Stimulated activated CD8-positive, alpha-beta memory T cell treated with anti-CD3 and anti-CD28 coated beads, Interleukin-4, amount 100 ng/mL, for 1 hour (primary cell): ENCODE measurements around the gene RPL13.
A peak's percentile ranks its signal among the peaks of the same experiment; 100 is the strongest.

Experiments
- DNase-seq, 2 donors: peaks; one replicate each; pipeline ENCODE4 v3.0.0-alpha.2; 2020; ENCODE audit warnings: low read depth in 2 of 2, low spot score in 1 of 2

The RPL13 gene

DNA sequence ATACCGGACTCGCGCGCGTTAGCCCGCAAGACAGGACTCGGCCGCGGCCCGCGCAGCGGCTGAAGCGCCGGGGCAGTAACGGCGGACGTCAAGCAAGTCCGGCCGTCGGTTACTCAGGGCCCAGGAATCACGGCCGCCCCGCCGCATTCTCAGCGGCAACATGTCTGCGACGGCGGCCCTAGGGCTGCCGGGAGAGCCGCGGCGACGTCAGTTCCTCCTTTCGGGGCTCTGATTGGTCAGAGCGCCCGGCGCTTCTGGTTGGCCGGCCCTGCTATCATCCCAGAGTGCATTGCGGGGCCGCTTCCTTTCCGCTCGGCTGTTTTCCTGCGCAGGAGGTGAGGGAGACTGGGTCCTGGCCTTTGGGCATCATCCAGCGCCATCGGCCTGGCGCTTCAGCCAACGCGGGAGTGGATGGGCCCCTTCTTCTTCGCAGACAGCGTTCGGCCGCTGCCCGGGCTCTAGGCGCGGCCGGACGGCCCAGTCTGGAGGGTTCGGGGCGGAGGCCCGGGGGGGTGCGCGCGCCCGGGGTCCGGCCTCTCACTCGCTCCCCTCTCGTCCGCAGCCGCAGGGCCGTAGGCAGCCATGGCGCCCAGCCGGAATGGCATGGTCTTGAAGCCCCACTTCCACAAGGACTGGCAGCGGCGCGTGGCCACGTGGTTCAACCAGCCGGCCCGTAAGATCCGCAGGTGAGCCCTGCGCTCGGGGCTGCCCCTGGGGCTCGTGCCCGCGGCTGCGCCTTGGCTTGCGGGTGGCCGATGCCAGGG is at the start of gene RPL13:
TSS of gene RPL13 (plus strand) at position 305 of the 764 bp plus-strand sequence. CDS start at position 583, 278 bp downstream.
- DNase-seq = peak; percentile 83 to 86

DNA sequence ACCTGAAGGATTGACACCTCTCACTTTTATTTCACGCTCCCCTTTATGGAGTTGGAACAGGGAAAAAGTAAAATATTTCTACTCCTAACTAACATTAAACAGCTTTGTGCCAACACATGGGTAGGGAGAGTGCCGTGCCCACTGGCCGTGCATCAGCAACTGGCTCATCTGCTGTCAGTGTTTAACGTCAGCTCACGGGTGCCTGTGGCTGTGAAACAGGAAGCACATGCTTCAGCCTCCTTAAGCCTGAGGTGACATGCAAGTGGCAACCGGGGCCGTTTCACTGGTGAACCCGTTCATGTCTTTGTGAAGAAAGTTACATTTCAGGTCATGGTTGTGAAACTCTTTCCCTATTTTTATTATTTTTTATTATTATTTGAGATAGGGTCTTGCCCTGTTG is 49.1 kb upstream of the RPL13 start:
- no peak for DNase-seq

DNA sequence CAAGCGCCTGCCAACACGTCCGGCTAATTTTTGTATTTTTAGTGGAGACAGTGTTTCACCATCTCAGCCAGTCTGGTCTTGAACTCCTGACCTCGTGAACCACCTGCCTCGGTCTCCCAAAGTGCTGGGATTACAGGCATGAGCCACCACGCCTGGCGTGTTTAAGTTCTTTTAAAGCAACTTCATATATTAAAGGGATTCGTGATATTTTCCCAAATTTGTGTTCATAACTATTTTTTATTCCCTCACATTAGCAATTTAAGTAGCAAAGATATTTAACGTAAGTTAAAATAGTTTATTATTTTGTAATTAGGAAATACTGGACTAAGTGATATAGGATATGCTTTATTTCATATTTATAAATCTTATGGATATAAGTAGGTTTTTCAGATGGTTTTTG is 48.0 kb upstream of the RPL13 start:
- DNase-seq = no peak

DNA sequence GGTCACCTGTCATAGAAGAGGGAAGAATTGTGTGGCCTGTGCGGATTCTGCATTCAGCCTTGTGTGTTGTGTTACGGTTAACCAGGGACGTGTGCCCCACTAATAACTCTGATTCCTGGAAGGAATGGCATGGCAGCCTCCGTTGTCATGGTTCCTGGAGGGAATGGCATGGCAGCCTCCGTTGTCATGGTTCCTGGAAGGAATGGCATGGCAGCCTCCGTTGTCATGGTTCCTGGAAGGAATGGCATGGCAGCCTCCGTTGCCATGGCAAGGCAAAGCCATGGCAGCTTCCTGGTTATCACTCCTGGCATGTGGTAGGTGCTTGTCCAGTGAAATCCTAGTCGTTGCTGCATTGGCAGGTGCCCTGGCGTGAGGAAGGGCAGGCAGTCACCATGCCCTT is 43.4 kb upstream of the RPL13 start:
- DNase-seq = no peak

DNA sequence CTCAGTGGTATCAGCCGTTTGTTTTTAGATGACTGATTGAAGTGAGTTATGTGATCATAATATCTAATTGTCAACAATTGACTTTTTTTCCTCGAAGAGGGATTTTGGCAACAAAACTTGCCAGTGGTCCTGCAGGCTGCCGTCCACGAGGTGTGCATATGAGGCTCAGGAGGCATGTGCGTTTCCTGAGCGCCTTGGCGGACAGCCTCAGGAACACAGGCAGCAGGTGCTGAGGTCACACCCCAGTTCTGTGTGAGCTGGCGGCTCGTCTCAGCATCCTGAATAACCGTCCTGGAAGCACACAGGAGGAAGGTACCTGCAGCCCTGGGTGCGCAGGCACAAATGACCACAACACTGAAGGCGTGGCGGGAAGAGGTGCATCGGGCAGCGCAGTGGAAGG is 40.6 kb upstream of the RPL13 start:
- DNase-seq = no peak

DNA sequence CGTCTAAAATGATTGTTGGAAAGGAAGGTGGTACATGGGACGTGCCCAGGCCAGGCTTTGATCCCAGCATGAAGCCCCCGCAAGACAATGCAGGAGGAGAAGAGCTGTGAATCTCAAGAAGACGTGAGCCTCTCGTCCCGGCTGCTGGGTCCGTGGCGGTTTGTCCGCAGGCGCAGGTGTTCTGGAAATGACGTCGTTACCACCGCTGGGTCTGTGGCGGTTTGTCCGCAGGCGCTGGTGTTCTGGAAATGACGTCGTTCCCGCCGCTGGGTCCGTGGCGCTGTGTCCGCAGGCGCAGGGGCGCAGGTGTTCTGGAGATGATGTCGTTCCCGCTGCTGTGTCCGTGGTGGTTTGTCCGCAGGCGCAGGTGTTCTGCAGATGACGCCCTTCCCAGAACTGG is 38.2 kb upstream of the RPL13 start:
- DNase-seq = no peak

DNA sequence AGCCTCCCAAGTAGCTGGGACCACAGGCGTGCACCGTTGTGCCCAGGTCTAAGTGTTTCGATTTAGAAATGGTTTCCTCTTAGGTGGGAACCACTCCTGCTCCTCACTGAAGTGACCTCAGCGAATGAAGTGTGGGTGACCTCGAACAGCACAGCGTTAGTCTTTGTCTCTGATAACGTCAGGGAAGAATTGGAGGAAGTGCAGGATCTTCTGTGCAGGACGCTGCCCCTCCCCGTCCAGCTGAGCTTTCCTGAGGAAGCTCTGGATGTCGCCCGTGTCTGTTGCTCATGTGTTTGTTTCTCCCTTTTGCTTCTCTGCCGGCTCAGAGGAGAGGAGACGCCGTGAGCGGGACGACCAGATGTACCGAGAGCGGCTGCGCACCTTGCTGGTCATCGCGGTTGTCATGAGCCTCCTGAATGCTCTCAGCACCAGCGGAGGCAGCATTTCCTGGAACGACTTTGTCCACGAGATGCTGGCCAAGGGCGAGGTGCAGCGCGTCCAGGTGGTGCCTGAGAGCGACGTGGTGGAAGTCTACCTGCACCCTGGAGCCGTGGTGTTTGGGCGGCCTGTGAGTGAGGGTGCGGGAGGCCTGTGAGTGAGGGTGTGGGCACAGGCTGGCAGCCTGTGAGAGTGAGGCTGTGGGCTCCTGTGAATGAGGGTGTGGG is 36.7 kb upstream of the RPL13 start:
- no peak for DNase-seq

DNA sequence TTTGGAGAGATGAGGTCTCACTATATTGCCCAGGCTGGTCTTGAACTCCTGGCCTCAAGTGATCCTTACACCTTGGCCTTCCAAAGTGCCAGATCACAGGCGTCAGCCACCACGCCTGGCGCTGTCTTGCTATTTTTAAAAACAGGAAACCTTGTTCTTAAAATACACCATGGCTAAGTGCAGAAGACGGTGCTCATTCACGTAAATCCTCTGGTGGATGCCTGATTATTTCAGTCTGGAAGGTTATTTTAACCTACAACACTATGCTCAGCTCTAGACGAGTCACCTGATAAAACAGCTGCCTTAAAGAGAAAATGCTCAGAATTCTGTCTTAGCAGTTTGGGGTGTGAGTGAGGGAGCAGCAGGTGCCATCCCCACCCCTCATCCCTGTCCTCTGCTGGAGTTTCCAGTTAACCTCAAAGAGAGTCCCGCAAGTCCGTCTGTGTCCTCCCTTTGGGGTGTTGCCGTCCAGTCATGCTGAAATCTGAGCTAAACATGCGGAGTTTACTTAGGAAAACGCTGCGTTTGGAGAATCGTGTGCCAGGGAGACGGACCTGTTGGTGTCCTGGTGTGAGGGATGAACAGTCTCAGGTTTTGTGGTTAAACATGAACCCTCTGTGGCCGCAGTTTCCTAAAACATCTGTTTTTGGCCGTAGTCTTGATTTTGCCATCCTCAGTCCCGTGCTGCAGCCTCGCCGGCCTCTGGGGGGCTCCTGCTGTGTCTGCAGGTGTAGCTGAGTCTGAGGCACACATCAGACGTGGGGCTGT is 35.2 kb upstream of the RPL13 start:
- DNase-seq = no peak

DNA sequence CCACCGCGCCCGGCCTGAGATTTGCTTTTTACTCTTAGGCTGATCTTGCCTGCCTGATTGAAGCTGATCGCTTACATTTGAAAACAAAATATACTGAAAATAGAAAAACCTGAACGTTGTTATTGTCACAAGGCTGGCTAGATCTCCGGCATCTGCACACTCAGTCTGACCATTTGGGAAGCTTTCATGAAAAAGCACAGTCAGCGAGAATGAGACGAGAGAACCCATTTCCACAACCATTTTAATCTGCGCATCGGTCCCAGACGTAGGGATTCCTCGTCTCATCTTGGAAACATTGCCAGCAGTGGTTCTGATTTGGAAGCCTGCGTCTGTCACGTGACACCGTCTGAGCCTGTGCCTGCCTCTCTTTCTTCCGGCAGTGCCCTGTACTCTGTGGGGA is 31.4 kb upstream of the RPL13 start:
- no peak for DNase-seq

DNA sequence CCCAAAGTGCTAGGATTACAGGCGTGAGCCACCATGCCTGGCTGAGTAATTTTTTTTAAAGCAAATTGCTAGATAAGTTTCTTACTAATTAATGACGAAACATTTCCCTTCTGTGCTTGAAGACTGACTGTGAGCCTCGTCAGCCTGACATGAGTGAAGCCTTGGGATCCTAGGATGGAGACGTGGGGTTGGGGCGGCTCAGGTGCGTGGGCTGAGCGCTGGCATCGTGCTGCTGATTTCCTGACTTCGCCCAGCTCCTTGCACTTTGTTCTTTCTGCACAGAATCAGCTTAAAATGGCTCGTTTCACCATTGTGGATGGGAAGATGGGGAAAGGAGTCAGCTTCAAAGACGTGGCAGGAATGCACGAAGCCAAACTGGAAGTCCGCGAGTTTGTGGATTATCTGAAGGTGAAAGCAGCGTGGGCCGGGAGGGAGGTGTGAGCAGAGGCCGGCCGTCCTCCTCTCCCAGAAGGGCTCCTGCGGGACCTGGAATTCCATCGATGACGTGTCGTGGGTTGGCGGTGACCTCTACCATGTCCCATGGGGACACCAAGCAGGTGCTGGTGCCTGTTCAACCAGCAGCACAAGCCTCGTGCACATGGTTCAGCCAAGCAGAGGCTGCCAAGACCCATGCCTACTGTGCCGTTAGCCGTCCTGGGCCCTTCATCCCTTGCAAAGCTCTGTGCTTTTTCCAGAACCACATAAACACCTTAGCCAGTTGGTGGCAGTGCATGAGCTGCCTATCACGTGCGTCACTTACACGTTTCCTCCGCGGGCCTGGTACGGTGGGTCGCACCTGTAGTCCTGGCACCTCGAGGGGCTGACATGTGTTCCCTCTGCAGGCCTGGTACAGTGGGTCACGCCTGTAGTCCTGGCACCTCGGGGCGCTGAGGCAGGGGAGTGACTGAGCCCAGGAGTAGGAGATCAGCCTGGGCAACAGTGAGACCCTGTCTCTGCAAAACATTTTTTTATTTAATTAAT is 29.8 kb upstream of the RPL13 start:
- no peak for DNase-seq

DNA sequence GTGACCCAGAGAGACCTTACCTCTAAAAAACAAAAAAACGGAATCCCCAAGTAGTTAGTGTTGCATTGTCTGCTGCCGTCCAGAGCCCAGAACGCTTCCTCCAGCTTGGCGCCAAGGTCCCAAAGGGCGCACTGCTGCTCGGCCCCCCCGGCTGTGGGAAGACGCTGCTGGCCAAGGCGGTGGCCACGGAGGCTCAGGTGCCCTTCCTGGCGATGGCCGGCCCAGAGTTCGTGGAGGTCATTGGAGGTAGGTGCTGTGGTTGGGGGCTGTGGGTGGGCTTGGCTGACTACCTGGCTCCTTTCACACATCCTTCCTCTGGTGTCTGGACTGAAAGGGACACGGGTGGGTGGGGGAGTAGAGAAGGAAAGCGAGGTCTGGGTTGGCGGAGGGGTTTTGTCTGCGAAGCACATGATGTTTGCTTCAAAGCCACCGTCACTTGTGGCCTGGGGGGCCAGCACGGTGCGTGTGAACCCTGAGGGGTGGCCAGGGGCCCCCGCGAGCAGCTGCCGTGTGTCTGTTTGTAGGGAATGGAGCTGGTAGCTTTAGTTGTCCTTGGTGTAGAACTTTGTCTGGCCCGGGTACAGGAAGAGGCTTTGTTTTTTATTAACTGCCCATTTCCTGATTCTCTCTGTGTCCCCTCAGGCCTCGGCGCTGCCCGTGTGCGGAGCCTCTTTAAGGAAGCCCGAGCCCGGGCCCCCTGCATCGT is 28.5 kb upstream of the RPL13 start:
- DNase-seq = no peak

DNA sequence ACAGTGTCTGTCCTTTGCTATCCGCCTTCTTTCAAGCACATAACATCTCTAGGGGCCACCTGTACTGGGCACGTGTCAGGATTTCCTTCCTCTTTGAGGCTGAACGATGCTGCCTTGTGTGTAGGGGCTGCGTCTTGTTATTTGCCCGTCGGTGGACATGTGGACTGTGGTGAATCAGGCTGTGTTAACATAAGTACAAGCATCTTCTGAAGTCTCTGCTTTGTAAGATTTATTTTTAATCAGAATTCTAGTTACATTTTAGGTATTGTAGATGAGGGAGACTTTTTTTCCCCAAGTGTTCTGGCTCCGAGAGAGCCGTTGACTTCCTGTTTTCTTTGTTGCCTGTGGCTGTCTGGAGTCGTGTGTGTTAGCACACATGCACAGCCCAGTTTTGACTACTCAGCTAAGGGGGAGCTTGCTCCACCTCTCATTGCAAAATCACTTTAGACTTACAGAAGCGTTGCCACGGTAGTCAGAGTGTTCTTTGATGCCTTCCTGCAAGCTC is 26.2 kb upstream of the RPL13 start:
- no peak for DNase-seq

DNA sequence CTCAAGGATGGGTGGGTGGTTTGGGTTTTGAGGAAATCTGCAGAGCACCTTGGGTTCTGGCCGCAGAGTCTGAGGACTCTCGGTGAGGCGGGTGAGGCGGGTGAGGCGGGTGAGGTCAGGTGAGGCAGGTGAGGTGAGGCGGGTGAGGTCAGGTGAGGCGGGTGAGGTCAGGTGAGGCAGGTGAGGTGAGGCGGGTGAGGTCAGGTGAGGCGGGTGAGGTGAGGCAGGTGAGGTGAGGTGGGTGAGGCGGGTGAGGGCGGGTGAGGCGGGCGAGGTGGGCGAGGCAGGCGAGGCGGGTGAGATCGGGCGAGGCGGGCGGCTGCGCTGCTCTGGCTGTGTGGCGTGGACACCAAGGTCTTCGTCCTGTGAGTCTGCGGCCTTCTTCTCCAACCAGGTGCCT is 24.1 kb upstream of the RPL13 start:
- DNase-seq = no peak

DNA sequence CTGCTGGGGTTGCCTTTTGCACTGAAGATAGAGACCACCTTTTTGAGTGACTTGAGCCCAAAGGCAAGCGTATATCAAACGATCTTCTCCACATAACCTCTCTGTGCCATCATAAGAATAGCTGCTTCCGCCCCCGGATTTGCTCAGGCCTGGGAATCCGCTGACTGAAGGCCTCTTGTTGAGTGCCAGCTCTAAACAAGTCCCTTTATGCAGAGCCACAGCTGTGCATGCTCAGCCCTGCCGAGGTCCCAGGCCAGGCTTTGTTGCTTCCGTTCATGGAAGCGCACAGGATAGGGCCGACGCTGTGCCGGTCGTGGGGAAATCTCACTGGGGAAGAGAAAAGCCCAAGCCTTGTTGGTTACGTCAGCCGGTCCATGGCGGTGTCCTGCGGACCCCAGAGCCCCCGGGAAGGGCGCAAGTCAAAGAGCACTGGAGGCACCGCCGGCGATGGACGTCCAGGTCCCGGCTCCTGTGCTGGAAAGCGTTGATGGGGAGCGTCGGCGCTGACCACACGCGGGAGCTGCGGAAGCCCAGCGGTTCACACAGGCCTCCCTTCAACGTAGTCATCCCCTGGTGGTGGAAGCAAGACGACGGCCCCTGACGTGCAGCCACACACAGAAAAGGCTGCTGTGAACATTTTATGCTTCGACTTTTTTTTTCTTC is 23.5 kb upstream of the RPL13 start:
- DNase-seq = no peak

DNA sequence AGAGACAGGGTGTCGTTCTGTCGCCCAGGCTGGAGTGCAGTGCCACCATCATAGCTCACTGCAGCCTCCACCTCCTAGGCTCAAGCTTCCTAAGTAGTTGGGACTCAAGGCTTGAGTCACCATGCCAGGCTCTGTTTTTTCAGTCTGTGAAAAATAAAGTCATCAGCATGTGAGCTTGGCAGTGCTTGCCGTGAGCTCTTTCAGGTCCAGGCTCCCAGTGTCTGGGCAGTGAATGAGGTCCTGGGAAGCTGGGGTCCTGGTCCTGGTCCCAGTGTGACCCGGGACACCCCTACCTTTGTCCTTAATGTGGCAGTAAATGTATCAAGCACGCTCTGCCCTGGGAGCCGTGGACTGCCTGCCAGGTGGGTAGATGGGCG is 22.9 kb upstream of the RPL13 start:
- DNase-seq = no peak

DNA sequence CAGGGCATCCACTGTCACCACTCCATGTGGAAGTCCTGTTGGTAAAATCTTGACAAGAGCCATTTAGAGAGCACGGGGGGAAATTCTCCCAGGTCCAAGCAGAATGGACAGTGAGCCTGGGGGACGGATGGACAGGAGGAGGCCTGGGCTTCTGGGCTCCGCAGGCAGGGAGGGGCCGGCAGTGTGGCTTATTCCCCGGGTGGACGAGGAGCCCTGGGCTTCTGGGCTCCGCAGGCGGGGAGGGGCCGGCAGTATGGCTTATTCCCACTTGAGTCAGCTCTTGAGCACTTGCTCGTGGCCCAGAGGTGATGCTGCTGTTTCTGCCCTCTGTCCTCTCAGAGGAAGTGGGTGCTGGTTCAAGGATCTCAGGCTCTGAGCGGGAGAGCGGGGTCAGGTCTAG is 22.2 kb upstream of the RPL13 start:
- no peak for DNase-seq

DNA sequence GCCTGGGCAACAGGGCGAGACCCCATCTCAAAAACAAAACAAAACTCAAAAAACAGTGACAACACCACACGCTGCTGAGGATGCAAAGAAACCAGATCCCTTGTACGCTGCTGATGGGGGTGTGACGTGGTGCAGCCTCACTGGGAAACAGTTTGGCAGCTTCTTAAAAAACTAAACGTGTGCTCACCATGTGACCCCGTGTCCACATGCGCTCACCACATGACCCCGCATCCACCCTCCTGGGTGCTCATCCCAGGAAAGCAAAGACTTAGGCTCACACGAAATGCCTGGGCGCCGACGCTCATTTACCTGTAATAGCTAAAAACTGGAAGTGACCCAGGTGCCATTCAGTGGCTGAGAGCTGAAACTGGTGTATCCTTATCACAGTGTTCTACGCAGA is 19.9 kb upstream of the RPL13 start:
- DNase-seq = no peak

DNA sequence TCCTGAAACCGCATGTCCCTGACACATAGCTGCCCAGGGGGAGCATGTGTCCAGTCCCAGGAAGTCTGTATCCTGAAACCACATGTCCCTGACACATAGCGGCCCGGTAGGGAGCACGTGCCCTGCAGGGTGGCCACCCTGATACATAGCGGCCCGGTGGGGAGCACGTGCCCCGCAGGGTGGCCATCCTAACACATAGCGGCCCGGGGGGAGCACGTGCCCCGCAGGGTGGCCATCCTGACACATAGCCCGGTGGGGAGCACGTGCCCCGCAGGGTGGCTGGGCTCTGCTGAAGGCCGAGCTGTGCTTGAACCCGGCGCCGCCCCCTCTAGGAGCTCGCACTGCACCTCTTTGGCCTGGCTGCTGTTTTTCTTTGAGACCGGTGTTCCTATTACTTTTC is 18.7 kb upstream of the RPL13 start:
- no peak for DNase-seq

DNA sequence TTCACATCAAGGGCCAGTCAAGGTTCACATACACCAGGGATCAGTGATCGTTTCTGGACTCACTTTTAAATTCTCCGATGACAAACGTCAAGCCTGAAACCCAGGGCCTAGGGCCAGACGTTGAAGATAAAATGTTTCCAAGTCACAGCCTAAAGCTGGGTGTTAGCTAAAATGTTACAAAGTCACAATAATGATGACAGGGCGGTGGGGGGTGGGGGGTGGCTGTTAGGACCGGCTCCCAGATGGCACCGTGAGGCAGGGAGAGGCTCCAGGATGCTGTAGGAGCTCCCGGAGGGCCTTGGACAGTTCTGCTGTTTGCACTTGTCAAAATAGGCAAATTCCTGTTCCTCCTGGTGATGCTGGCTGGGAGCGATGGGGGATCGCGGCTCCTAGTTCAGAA is 16.4 kb upstream of the RPL13 start:
- DNase-seq = no peak

DNA sequence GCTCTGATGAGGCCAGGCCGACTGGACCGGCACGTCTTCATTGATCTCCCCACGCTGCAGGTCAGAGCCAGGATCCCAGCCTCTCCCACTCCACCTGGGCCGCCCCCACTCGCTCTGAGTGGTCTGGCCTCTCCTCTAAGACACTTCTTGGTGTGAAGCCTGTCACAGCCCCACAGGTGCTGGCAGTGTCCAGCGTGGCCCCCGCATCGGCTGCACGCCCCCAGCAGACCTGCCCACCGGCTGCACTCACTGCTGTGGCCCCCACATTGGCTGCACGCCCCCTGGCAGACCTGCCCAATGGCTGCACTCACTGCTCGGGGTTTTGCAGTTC is 15.8 kb upstream of the RPL13 start:
- DNase-seq = no peak
